Measurements from ENCODE around the gene NRG2.

Gene NRG2

GRCh38 chr5:139881143-139881733 lies 161.9 kb downstream of the NRG2 start:
- H3K4me3 ChIP-seq (ENCODE audit: control insufficient read depth, low read depth, low read length) = no peak overlapping the region
- no peak for TF ChIP-seq CTCF (IDR thresholded peaks at IDR 0.05; ENCODE audit: control insufficient read depth, insufficient read depth, low read depth, low read length, missing control alignments)
- no peak for DNase-seq (ENCODE audit: low read depth)

- no peak for DNase-seq (ENCODE audit: low read depth)
- no peak for TF ChIP-seq CTCF (IDR thresholded peaks at IDR 0.05; ENCODE audit: control insufficient read depth, insufficient read depth, low read depth, low read length, missing control alignments)
- H3K4me3 ChIP-seq (ENCODE audit: control insufficient read depth, low read depth, low read length) = no peak overlapping the region
Measured at GRCh38 chr5:139880416-139881142, 162.5 kb downstream of the NRG2 start.

DNA sequence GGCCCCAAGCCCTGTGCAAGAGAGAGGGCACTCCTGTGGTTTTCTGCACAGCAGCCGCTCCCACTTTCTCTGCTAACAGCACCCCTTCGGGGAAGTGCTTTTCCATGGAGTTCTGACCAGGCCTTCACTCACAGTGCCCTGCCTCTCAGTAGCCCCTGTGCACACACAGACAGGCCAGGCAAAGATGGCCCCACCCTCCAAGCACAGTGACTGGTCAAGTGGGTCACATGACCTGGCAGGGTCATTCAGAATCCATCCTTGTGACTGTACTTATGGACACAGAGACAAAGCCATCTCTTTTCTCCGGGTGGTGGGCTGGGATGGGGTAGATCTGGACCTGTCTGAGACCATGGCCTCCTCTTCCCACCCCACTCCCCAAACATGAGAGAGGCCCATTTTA lies 165.0 kb downstream of the NRG2 start:
- TF ChIP-seq CTCF (IDR thresholded peaks at IDR 0.05; ENCODE audit: control insufficient read depth, insufficient read depth, low read depth, low read length, missing control alignments) = no peak
- no peak for DNase-seq (ENCODE audit: low read depth)
- H3K4me3 ChIP-seq (ENCODE audit: control insufficient read depth, low read depth, low read length) = no peak overlapping the region

- no peak for DNase-seq (ENCODE audit: low read depth)
- TF ChIP-seq CTCF (IDR thresholded peaks at IDR 0.05; ENCODE audit: control insufficient read depth, insufficient read depth, low read depth, low read length, missing control alignments) = no peak
- no peak overlapping the region for H3K4me3 ChIP-seq (ENCODE audit: control insufficient read depth, low read depth, low read length)
Measured at GRCh38 chr5:139877129-139877597, 165.9 kb downstream of the NRG2 start.

- DNase-seq (ENCODE audit: low read depth) = no peak
- no peak for TF ChIP-seq CTCF (IDR thresholded peaks at IDR 0.05; ENCODE audit: control insufficient read depth, insufficient read depth, low read depth, low read length, missing control alignments)
- H3K4me3 ChIP-seq (ENCODE audit: control insufficient read depth, low read depth, low read length) = no peak overlapping the region
Measured at GRCh38 chr5:139875957-139876356, 167.1 kb downstream of the NRG2 start.

- no peak for DNase-seq (ENCODE audit: low read depth)
- H3K4me3 ChIP-seq (ENCODE audit: control insufficient read depth, low read depth, low read length) = no peak overlapping the region
- TF ChIP-seq CTCF (IDR thresholded peaks at IDR 0.05; ENCODE audit: control insufficient read depth, insufficient read depth, low read depth, low read length, missing control alignments) = no peak
Measured at GRCh38 chr5:139872851-139873794, 170.0 kb downstream of the NRG2 start.

All from AG09309 (cell line).